NCI-H446 (cell line): ENCODE data around the gene MGAT5.
"Not testable (repeated sequence)": the region's sequence is repeated elsewhere in the genome, so short reads cannot be mapped to it uniquely, and the experiment has no call there.

Source experiments
- DNase-seq, 2 experiments: peaks; one replicate each; lab custom pipeline; 2025; lab: John Stamatoyannopoulos, UW

Gene MGAT5

DNA sequence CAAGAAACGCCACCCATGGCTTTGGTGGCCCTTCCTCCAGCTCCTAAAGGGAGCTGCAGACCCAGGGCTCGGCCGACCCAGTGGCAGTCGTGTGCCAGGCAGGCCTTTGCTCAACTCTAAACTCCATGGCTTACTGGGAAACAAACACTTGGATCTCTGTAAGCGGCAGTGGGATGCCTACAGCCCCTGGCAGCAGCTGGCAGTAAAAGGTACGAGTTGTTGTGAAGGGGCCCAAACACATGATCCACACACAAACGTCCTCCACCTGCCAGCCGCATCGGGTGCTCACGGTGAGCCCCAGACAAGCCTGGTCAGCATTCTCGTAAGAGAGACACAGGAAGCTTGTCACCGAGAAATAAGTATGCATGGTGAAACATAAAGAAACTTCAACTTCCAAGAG is 214.9 kb downstream of the MGAT5 start:
- DNase-seq, result no peak

DNA sequence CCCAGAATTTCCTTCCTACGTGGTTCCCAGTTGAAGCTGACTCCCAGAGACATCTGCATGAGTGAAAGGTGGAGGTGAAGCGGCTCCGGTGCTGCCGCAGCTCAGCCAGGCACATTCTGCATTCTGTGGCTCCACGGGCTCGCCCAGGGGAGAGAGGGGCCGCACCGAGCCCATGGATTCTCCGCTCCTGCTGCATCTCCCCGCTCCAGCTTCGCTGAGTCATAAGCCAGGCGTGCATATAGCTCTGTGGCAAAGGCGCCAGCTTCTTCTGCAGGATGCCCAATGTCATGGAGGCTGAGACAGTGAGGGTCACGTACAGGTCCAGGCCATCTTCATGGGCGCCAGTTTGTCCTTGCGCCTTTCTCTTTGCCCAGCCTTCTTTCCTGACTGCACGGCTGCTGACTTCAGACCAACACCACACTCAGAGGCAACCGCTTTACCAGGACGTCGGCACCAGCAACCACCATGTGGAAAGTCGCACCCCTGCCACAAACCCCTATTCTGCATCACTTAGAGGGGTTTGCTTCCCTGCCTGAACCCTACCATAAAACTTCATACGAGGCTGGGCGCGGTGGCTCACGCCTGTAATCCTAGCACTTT is 215.7 kb downstream of the MGAT5 start:
- no peak for DNase-seq

DNA sequence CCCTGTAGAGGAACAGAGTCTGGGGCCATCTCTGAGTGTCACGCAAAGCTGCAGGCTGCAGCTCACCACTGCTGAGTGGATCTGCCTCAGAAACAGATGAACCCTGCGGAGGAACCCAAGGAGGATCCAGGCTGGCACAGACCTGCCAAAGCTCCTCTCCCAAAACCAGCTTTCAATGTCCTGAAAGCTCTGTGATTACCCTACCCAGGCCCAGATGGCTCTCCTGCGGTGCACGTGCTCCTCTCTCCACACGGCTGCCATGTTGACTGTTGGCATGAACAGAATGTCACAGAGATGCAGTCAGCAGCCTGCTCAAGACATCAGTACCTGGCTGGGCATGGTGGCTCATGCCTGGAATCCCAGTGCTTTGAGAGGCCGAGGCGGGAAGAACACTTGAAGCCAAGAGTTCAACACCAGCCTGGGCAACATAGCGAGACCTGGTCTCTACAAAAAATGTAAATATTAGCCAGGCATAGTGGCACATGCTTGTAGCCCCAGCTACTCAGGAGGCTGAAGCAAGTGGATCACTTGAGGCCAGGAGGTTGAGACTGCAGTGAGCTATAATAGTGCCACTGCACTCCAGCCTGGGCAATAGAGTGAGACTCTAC is 216.8 kb downstream of the MGAT5 start:
- no peak for DNase-seq

DNA sequence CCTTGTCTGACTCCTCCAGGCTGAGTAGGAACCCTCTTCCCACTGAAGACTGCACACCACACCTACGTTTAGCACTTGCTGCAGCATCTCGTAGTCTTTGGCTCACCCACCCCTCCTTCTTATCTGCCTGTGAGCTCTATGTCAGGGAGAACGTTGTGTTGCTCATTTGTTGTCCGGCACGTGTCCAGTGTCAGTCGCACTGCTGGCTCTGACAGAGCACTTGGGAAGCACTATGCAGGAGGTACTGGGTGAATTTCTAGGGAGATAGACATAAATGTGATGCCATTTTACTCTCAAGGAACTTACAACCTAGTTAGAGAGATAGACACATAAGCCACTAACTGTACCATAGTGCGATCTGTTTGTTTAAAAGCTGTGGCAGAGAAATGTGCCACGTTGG is 223.1 kb downstream of the MGAT5 start:
- not testable (repeated sequence) for DNase-seq

DNA sequence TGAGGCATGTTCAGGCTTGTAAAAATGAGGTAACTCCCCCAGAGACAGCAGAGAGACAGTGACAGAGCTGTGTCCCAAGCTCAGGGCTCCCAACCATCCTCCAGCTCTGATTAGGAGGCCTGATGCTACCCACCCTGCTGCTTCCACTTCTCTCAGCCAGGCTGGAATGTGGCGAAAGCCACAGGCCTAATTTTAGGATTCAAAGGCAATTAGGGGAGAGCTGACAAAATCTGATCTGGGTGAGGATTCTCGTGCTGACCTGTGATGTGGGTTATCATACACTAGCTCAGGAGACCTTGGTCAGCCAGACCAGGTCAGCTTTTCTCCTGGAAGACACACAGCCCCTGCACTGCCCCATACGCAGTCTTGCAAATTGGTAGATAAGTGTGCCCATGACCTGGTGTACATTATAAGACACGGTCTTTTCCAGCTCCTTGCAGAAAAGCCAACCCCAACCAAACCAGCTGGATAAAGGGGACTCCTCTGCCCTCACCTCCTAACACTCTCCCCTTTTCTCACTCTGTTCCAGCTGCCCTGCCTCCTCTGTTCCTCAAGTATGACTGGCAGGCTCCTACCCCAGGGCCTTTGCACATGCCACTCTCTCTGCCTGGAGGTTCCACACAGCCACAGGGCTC is 225.9 kb downstream of the MGAT5 start:
- DNase-seq, result no peak

DNA sequence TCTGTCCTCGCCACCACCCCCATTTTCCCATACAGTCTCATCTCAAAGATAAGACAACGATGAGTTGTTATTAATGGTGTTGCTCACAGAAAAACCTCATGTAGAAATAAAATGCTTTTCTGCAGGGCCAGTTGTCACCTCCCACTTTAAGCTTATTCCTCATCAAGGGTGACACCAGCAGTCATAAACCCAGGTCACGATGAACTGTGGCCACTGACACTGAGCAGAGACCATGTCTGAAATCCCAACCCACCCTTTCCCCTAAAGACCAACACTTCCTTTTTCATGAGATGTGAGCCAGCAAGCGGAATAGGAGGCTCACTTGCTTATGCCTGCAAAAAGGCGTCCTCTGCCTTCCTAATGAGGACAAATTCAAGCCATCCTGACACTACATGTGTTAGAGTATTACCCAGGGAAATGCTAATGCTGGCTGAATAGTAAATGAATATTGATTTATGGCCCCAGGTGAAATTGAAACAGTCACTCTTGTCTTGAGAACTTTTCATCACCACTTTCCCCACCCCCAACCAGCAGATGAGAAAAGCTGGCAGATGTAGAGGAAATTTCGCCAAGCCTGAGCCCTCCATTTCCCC is 228.4 kb downstream of the MGAT5 start:
- DNase-seq, result no peak

DNA sequence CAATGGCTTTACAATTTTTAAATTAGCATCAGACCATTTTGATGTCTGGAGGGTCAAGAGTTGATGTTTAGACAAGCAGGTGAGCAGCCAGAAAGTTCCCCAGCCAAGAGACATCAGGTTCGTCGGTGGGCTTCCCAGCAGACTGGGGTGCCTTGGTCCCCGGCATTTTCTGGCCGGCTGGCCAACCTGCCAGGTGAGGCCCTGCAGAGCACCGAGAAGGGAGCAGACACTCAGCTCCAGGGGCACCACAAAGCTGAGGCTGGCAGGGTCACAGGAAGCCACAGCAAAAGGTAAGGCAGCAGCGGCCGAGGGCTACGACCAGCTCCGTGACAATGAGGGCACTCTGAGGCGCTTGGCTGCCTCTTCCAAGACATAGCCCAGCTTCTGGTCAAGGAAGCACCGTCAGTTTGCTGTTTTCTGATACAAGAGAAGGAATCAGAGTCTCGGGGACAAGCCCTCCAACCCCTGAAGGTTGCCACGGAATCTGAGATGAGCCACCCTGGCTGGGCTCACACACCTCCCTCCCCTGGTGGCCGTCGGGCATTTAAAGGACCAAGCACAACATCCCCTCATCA is 229.0 kb downstream of the MGAT5 start:
- DNase-seq, result no peak

DNA sequence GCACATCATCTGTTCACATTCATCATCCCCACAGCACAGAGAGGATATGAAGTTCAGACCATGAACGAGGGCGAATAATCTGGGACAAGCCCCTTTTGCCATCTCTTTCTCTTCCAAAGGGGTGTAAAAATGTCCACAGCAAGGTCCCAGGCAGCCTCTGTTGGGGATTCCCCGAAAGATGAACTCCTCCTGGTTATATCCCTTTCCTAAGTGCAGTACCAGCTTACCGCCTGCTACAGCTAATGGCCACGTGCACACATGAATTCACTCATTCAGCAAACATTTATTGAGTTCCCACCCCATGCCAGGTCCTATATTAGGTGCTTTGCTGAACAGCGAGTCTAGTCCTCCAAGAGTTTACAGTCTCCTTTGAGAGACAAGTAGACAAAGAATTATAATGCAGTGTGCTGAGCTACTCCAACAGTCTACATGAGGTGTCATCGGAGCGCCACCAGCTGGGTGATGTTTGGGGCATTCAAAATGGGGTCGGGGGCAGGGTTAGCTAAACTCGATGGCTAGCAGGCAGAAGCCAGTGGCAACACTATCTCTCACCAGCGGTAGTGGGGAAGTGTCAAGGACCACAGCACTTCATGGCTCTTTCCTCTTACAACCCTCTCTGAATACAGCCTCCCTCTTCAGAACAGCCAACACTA is 236.0 kb downstream of the MGAT5 start:
- DNase-seq, result no peak

DNA sequence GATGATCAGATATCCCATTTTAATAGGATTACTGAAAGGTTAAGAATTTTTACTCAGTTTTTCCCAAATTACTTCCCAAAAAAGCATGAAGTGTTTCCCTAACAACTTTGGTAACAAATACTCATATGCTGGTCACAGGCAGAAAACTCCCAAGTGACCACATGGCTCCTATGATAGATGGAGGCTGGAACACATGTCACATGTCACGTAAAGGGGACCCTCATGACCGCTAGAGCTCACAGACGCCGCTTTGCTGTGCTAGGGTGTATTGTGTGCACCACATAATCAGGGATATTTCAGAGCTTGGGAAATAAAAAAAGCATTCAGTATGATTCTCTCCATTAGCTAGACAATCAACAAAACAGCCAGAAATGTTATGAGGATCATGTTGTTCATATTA is 236.7 kb downstream of the MGAT5 start:
- no peak for DNase-seq

DNA sequence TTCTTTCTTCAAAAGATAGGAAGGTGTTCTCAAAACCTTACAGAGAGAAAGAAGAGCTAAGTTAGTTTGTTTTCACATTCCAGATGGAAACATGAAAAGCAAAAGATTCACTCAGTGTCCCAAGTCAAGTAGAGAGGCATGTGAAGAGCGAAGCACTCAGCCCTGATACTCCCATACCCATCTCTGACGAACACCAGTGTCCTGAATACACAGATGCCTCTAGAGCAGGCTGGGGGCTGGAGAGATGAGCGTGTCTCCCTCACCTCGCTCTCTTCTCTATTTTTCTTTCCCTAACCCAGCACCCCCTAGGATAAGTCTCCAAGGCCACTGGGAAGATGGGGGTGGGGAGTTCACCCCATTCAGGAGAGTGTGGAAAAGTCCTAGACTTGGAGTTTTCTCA is 237.2 kb downstream of the MGAT5 start:
- no peak for DNase-seq

DNA sequence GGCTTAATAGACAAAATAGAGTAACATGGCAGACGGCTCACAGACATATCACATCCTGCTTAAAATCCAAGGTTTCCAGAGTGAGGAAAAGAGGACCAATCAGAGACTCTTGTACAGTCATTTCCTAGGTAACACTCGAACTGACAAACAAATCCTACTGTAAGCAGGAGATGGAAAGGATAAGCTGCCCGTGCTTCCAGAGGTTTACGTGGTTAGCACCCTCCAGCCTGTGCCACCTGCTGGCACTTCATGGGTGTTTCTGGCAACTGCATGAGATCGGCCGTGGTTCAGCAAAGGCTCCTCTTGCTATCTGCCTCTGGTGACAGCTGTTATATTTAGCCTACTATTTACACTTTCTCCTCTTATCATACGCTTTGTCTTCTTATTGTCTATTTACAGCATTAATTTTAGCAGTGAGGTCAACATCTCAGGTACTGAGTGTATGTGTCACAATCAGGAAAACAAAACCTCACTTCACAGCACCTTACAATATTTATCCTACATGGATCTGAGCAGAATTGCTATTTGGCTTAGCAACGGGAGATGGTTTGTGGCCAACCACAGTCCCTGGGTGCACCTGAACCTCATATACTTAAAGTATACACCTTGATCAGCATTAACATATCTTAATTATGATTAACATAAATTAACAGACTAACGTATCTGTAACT is 238.0 kb downstream of the MGAT5 start:
- no peak for DNase-seq

DNA sequence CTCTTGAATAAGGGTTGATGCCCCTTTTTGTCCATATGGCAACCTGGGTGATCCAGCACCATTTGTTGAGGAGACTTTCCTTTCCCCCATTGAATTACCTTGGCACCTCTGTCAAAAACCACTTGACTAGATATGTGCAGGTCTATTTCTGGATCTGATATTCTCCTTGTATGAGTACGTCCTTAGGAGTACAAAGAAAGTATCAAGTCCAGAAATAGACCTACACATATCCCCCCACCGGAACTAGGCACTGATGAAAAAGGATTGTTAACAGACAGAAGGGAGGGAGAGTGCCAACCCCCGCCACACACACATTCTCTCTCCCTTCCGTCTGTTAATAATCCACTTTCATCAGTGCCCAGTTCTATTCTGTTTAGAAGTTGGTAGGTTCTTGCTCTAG is 239.9 kb downstream of the MGAT5 start:
- no peak for DNase-seq

DNA sequence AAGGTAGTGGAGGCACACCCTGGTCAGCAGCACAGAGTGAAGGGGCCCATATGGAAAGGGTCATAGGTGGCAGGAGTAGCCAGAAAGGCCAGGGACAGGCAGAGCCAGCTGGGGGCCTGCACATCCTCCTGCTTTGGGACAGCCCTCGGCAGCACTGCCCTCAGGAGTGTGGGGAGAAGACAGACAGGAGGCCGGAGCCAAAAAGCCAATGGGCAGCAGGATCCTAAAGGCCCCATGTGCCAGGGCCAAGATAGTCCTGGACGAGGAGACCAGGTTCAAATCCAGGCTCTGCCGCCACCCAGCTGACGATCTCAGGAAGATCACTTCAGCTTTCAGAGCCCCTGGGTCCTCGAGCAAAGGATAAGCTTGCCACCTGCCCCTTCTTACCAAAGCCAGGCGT is 244.8 kb downstream of the MGAT5 start:
- no peak for DNase-seq

DNA sequence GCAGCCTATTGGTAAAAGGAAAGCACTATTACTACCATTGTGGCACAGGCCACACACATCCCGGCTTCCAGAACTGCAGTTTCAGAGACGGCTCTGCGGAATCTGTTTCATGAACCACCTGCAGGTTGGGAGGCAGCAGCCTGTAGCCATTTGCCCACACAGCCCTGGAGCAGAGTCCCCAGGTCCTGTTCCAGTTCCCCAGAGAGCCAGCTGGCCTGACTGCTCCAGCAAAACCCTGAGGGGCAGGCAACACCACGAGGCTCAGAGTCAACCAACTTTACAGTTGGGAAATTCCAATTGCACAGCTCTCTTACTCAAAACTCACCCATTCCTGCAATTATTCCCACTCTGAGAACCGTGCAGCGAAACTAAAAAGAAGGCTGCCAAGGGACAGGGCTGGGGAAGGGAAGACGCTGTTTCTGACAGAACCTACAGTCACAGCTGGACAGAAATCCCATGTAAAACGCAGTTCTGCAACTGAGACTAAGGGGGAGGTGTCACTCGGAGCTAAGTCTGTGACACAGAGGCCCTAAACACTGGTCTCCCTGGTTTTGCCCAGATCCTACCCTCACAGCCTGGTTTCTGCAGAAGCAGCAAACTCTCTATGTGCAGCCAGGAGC is 245.5 kb downstream of the MGAT5 start:
- DNase-seq, result no peak

DNA sequence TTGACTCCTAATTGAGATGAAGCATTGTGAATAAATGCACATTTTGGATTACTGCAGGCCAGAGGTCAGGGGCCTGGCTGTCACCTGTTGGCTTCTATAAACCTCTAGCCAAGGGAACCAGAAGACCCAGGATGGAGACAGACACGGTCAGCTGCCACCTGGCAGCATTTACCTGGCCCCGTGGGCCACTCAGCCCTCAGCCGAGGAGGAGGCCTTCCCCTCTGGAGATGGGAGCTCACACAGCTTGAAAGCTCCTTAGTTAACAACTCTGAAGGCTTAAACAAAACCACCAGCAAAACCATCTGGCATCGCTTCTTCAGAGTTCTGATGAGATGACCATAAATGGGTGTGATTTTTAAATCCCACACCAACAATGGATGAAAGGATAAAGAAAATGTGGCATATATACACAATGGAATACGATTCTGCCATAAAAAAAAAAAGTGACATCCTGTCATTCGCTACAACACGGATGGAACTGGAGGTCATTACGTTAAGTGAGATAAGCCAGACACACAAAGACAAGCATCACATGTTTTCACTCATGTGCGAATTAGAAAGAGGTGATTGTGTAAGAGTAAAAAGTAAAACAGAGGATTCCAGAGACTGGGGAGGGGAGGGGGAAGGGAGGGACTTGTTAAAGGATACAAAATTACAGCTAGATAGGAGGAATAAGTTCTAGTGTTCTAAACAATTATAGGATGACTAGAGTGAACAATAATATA is 246.5 kb downstream of the MGAT5 start:
- DNase-seq, result no peak

DNA sequence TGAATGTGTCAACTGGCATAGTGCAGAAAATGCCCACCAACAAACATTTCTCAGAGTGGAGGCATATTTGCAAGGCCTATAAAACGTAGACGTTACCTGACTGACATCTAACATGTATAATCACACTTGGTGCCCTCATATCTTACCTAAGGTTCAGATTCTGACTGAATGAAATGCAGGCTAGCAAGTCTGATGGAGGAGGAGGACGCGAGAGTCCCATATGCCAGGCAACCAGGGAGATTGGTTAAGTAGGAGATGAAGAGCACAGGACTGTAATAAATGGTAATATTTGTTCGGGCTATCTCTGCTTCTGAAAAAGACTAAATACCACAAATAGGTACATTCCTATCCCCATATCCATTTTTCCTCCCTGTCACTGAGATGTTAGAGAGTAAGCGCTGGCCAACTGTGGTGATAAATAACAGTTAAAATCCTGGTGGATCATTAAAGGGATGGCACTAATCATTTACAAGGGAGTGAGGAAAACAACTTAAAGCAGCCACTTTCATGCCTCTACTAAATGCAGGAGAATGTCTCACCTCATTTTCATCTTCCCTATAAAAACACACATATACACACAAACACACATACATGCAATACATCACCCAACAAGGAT is 247.7 kb downstream of the MGAT5 start:
- no peak for DNase-seq

DNA sequence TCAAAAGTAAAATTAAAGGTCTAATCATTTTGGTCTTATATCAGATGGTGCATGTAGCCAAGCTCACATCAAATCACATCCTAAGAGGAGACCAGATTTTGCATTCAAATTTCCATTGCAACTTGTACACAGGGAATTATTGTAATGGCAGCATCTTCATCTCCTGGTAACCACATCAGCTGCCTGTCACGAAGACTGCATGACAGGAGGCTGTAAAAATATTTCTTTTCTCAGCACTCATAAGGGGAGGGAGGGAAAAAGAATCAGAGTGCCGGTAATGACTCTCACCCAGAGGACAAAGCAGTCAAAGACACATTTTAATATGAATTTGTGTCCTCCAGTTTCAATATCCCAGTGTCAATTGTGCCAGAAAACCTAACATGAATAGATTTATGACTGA is 248.2 kb downstream of the MGAT5 start:
- DNase-seq, result no peak
